GM20000 (cell line): Measurements from ENCODE around the gene PLTP.

ENCODE experiments used
- DNase-seq: peaks from one replicate; pipeline ENCODE4 v3.0.0; 2012; ENCODE audit warnings: low spot score
- TF ChIP-seq, protein P1 (sequence below): IDR thresholded peaks from 2 replicates; pipeline ENCODE4 v1.5.1; 2012; ENCODE audit warnings: mild to moderate bottlenecking, control low read depth; ENCODE audit errors: extremely low read depth, missing control alignments

The PLTP gene

GRCh38 chr20:45947110-45947866 is 35.3 kb upstream of the PLTP start:
- TF ChIP-seq, protein P1, sequence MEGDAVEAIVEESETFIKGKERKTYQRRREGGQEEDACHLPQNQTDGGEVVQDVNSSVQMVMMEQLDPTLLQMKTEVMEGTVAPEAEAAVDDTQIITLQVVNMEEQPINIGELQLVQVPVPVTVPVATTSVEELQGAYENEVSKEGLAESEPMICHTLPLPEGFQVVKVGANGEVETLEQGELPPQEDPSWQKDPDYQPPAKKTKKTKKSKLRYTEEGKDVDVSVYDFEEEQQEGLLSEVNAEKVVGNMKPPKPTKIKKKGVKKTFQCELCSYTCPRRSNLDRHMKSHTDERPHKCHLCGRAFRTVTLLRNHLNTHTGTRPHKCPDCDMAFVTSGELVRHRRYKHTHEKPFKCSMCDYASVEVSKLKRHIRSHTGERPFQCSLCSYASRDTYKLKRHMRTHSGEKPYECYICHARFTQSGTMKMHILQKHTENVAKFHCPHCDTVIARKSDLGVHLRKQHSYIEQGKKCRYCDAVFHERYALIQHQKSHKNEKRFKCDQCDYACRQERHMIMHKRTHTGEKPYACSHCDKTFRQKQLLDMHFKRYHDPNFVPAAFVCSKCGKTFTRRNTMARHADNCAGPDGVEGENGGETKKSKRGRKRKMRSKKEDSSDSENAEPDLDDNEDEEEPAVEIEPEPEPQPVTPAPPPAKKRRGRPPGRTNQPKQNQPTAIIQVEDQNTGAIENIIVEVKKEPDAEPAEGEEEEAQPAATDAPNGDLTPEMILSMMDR, result no peak
- no peak for DNase-seq

DNA sequence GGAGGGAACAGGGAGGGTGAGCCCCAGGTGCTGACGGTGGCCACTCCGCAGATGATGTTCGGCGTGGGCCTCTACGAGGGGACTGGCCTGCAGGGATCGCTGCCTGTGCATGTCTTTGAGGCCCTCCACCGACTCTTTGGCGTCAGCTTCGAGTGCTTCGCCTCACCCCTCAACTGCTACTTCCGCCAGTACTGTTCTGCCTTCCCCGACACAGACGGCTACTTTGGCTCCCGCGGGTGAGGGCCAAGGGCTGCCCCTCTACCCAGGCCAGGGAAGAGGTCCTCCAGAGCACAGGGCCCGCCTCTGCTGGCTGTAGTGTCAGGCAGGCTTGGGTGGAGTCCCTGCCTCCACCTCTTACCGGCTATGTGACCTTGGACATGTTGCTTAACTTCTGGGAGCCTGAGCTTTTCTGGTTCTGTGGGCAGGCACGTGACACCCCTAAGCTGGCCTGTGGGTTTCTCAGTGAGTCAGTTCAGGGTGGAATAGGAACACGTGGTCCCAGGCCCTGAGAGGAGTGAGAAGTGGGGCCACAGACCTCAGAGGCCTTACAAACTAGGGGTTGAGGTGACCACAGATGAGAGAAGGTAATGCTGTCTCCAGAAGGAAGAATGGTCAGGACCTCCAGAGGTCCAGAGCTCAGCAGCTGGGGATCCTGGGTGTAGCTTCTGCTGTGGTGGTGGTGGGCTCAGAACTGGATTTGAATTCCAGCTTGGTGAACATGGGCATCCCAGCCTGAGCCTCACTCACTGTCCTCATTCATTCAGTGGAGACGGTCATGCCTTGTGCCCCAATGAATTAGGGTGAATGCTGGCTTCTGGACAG is 34.4 kb upstream of the PLTP start:
- no peak for DNase-seq
- TF ChIP-seq, protein P1, result no peak

DNA sequence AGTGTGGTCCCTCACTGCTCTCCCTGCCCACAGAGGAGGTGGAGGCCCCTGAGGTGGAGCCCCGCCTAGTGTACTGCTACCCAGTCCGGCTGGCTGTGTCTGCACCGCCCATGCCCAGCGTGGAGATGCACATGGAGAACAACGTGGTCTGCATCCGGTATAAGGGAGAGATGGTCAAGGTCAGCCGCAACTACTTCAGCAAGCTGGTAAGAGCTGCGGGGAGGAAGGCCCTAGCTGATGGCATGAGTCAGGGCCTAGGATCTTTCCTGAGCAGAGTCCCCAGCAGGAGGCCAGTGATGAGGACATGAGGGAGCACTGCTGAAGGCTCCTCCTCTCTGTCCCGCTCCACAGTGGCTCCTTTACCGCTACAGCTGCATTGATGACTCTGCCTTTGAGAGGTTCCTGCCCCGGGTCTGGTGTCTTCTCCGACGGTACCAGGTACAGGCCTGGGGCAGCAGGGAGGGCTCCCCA is 33.8 kb upstream of the PLTP start:
- TF ChIP-seq, protein P1, result no peak
- no peak for DNase-seq

GRCh38 chr20:45944965-45945677 is 33.2 kb upstream of the PLTP start:
- no peak for DNase-seq
- TF ChIP-seq, protein P1, result no peak

DNA sequence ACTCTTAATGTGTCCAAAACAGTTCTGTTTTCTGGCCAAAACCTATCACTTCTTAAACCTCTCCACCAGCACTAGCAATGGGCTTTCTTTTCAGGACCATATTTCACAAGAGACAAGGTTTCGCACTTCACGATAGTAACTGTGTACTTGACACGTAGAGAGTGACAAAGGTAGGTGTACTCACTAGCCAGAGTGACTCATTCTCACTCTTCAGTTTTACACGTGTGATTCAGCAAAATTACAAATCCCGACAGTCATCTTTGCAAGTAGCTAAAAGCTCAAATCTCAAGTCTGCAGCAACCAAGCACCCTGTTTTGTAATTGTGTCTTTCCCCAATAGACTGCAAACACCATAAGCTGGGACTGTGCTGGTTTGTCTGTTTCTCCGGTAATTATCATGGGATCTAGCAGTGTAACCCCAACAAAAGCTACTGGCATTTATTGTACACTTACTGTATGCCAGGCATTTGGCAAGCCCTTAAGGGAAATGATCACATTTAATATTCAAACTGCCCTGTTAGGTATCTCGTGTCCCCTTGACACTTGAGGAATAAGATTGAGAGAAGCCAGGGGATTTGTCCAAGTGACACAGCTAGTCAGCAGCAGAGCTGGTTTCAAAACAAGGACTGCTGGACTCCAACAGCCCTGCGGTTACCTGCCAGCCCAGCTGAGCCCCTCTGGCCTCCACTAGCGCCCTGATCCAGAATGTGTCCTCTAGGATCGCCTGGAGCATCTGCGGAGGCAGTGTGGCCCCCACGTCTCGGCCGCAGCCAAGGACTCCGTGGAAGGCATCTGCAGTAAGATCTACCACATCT is 32.4 kb upstream of the PLTP start:
- TF ChIP-seq, protein P1, result no peak
- no peak for DNase-seq

- TF ChIP-seq, protein P1, result no peak
- no peak for DNase-seq
Measured at GRCh38 chr20:45943613-45944012, 31.7 kb upstream of the PLTP start.
